HAP-1 (cell line): ENCODE data around the gene INPP5A.

Experiments
- DNase-seq, 2 experiments: peaks; one replicate each; pipeline ENCODE4 v3.0.0-alpha.2; 2016 to 2020; ENCODE audit warnings: low spot score in 2 of 2
- H3K27me3 ChIP-seq: fragments of 250-450 bp; sonication (Bioruptor Pico); 2 replicates; pipeline ENCODE4 v1.5.1; 2020; ENCODE audit warnings: low read depth, mild to moderate bottlenecking, moderate library complexity
- H3K36me3 ChIP-seq: fragments of 250-450 bp; sonication (Bioruptor Pico); replicated peaks from 2 replicates; pipeline ENCODE4 v1.5.1; 2020; ENCODE audit warnings: mild to moderate bottlenecking
- H3K4me1 ChIP-seq: fragments of 250-450 bp; sonication (Bioruptor Pico); 2 replicates; pipeline ENCODE4 v1.5.1; 2020; ENCODE audit warnings: mild to moderate bottlenecking
- H3K4me3 ChIP-seq: fragments of 250-450 bp; sonication (Bioruptor Pico); 2 replicates; pipeline ENCODE4 v1.5.1; 2020; ENCODE audit warnings: mild to moderate bottlenecking, moderate library complexity
- H3K9me3 ChIP-seq: fragments of 250-450 bp; sonication (Bioruptor Pico); 2 replicates; pipeline ENCODE4 v1.5.1; 2020; ENCODE audit warnings: mild to moderate bottlenecking, moderate library complexity
- in situ Hi-C: fragments of 300-500 bp; cut with MboI; formaldehyde crosslinking; loops from 3 replicates; pipeline ENCODE4 v1.14.3; 2020; ENCODE audit warnings: low sequenced_read_pairs, inconsistent platforms, mixed read lengths

Gene INPP5A

DNA sequence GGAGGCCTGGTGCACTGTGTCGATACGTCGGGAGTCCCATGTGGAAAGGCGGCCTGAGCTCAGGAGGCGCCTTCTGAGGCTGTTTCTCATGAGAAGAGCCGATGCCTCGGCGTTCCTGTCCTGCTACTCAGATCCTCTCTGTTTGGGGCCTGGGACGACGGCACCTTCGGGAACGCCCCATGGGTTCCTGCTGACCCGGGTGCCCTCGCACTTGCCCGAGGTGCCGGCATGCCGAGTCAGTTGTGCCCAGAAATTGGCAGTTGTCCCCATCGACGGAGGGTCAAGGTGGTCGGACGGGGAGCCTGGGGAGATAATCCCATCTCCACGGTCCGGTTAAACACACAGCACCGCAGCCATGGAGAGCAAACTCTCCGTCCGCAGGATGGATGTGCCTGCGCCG is 215.4 kb downstream of the INPP5A start:
- no peak overlapping the region for H3K4me3 ChIP-seq
- no peaks in the 10 kb centered on the region for H3K27me3 ChIP-seq
- H3K36me3 ChIP-seq = no peaks in the 10 kb centered on the region
- no peaks in the 10 kb centered on the region for H3K4me1 ChIP-seq
- in situ Hi-C loops = no loop called here
- H3K9me3 ChIP-seq = no peaks in the 10 kb centered on the region
- no peak for DNase-seq

DNA sequence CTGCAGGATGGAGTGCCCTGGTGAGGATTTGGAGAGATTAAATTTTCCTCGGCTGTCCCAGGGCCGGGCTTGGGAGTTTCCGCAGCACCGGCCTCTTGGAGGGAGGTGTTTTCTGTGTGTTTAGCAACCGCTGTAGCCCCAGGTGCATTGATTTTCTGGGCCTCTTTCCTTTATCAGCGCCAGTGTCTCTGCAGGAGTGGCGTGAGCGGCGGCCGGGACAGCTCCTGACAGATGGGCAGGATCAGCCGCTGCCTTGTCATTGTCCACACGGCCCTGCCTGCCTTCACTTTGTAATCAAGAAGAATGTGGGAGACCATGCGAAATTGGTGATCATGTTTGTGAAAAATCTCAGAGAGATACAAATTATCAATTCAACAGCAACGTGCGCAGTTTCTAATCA is 216.0 kb downstream of the INPP5A start:
- H3K4me3 ChIP-seq = no peak overlapping the region
- H3K9me3 ChIP-seq = no peaks in the 10 kb centered on the region
- H3K4me1 ChIP-seq = no peaks in the 10 kb centered on the region
- DNase-seq = no peak
- no peaks in the 10 kb centered on the region for H3K27me3 ChIP-seq
- H3K36me3 ChIP-seq = no peaks in the 10 kb centered on the region
- in situ Hi-C loops = no loop called here

DNA sequence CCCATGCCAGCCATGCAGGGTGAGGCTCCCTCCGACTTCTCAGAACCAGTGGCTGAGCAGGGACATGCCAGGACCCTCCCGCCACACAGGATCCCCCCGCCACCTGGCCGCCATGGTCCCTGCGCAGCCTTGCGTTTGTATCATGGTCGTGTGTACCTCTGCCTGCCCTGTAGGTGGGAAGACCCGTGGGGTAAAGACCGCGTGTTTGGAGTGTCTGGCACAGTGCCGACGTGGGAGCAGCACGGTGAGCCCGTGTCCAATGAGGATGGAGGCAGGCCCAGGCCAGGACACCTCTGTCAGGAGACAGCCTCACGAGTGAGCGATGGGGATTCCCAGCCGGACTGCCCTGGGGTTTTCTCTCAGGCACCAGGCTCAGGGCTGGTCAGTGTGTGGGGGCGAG is 216.5 kb downstream of the INPP5A start:
- Histone ChIP-seq H3K27me3 (no peaks in the 10 kb centered on the region), H3K4me1 (no peaks in the 10 kb centered on the region), H3K36me3 (no peaks in the 10 kb centered on the region), H3K9me3 (no peaks in the 10 kb centered on the region), H3K4me3 (no peak overlapping the region)
- no peak for DNase-seq
- in situ Hi-C loops = no loop called here

DNA sequence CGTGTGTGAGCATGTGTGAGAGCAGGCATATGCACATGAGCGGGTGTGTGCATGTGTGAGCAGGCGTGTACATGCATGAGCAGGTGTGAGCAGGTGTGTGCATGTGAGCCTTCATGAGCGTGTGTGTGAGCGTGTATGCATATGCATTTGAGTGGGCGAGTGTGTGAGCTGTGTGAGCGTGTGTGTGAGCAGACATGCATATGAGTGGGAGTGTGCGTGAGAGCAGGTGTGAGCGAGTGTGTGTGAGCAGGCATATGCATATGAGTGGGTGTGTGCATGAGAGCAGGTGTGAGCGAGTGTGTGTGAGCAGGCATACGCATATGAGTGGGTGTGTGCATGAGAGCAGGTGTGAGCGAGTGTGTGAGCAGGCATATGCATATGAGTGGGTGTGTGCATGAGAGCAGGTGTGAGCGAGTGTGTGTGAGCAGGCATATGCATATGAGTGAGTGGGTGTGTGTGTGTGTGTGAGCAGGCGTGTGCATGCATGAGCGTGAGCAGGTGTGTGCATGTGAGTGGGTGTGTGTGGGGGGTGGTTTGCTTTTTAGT is 217.7 kb downstream of the INPP5A start:
- no peak for DNase-seq
- H3K27me3 ChIP-seq = no peaks in the 10 kb centered on the region
- in situ Hi-C loops = no loop called here
- H3K36me3 ChIP-seq = no peaks in the 10 kb centered on the region
- H3K4me3 ChIP-seq = no peak overlapping the region
- no peaks in the 10 kb centered on the region for H3K9me3 ChIP-seq
- H3K4me1 ChIP-seq = no peaks in the 10 kb centered on the region

GRCh38 chr10:132756591-132756990 is 219.0 kb downstream of the INPP5A start:
- Histone ChIP-seq H3K4me3 (no peak overlapping the region), H3K36me3 (no peaks in the 10 kb centered on the region), H3K9me3 (no peaks in the 10 kb centered on the region), H3K4me1 (no peaks in the 10 kb centered on the region), H3K27me3 (no peaks in the 10 kb centered on the region)
- DNase-seq = no peak
- in situ Hi-C loops = no loop called here

- Histone ChIP-seq H3K4me3 (no peak overlapping the region), H3K4me1 (no peaks in the 10 kb centered on the region), H3K36me3 (no peaks in the 10 kb centered on the region), H3K9me3 (no peaks in the 10 kb centered on the region), H3K27me3 (no peaks in the 10 kb centered on the region)
- in situ Hi-C loops = no loop called here
- no peak for DNase-seq
Measured at GRCh38 chr10:132757171-132757570, 219.6 kb downstream of the INPP5A start.

GRCh38 chr10:132758865-132759264 is 221.3 kb downstream of the INPP5A start:
- Histone ChIP-seq H3K36me3 (no peaks in the 10 kb centered on the region), H3K9me3 (no peaks in the 10 kb centered on the region), H3K4me3 (no peak overlapping the region), H3K27me3 (no peaks in the 10 kb centered on the region), H3K4me1 (no peaks in the 10 kb centered on the region)
- in situ Hi-C loops = no loop called here
- no peak for DNase-seq

- H3K4me1 ChIP-seq = no peaks in the 10 kb centered on the region
- H3K36me3 ChIP-seq = no peaks in the 10 kb centered on the region
- H3K9me3 ChIP-seq = no peaks in the 10 kb centered on the region
- DNase-seq = no peak
- in situ Hi-C loops = no loop called here
- no peak overlapping the region for H3K4me3 ChIP-seq
- no peaks in the 10 kb centered on the region for H3K27me3 ChIP-seq
Measured at GRCh38 chr10:132761395-132762060, 223.9 kb downstream of the INPP5A start.

DNA sequence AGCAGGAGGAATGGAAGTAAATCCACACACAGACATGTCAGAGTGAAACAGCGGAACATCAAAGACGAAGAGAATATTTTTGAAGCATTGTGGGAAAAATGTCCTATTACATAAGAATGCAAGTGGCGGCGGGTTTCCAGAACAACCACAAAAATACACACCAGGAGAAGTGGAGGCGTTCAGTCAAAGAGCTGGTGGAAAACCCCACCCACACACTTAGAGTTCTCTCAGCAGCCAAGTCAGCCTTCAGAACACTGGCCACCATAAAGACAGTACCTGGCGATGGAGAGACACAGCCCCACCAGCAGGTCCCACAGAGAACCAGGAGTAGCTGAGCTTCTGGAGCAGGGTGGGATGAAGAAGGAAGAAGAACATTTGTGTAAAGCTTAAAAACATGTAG is 224.7 kb downstream of the INPP5A start:
- Histone ChIP-seq H3K9me3 (no peaks in the 10 kb centered on the region), H3K27me3 (no peaks in the 10 kb centered on the region), H3K36me3 (no peaks in the 10 kb centered on the region), H3K4me3 (no peak overlapping the region), H3K4me1 (no peaks in the 10 kb centered on the region)
- in situ Hi-C loops = no loop called here
- no peak for DNase-seq

DNA sequence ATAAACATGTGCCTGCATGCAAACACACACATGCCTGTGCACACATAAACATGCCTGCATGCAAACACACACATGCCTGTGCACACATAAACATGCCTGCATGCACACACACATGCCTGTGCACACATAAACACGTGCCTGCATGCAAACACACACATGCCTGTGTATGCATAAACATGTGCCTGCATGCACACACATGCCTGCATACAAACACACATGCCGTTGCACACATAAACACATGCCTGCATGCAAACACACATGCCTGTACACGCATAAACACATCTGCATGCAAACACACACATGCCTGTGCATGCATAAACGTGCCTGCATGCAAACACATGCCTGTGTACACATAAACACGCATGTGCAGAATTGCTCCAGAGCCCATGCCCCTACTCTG is 226.0 kb downstream of the INPP5A start:
- Histone ChIP-seq H3K36me3 (no peaks in the 10 kb centered on the region), H3K9me3 (no peaks in the 10 kb centered on the region), H3K4me1 (no peaks in the 10 kb centered on the region), H3K27me3 (no peaks in the 10 kb centered on the region), H3K4me3 (no peak overlapping the region)
- in situ Hi-C loops = no loop called here
- DNase-seq = no peak

- Histone ChIP-seq H3K4me3 (no peak overlapping the region), H3K27me3 (no peaks in the 10 kb centered on the region), H3K9me3 (no peaks in the 10 kb centered on the region), H3K4me1 (no peaks in the 10 kb centered on the region), H3K36me3 (no peaks in the 10 kb centered on the region)
- in situ Hi-C loops = no loop called here
- DNase-seq = no peak
Measured at GRCh38 chr10:132764108-132764507, 226.5 kb downstream of the INPP5A start.

DNA sequence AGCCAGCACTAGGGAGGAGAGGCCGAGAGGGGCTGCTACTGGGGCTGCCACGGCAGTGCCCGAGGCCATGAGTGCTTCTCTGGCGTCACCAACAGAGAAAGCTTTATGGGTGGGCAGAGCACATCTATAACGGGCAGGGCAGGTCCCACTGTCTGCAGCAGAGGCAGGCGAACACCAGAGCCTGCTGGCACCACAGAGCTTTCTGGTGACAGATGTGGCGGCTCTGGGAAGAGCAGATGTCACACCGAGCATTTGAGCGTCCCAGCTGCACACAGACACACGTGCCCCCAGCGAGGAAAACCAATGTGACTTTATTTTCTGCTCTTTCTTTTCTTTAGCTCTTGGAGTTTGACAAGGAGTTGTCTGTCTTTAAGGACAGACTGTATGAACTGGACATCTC is 227.8 kb downstream of the INPP5A start:
- H3K27me3 ChIP-seq = no peaks in the 10 kb centered on the region
- no peak for DNase-seq
- H3K4me3 ChIP-seq = no peak overlapping the region
- no peaks in the 10 kb centered on the region for H3K9me3 ChIP-seq
- in situ Hi-C loops = no loop called here
- no peaks in the 10 kb centered on the region for H3K36me3 ChIP-seq
- H3K4me1 ChIP-seq = no peaks in the 10 kb centered on the region

GRCh38 chr10:132766291-132766690 is 228.7 kb downstream of the INPP5A start:
- DNase-seq = no peak
- no peaks in the 10 kb centered on the region for H3K4me1 ChIP-seq
- H3K27me3 ChIP-seq = no peaks in the 10 kb centered on the region
- in situ Hi-C loops = no loop called here
- no peaks in the 10 kb centered on the region for H3K36me3 ChIP-seq
- H3K4me3 ChIP-seq = no peak overlapping the region
- H3K9me3 ChIP-seq = no peaks in the 10 kb centered on the region

DNA sequence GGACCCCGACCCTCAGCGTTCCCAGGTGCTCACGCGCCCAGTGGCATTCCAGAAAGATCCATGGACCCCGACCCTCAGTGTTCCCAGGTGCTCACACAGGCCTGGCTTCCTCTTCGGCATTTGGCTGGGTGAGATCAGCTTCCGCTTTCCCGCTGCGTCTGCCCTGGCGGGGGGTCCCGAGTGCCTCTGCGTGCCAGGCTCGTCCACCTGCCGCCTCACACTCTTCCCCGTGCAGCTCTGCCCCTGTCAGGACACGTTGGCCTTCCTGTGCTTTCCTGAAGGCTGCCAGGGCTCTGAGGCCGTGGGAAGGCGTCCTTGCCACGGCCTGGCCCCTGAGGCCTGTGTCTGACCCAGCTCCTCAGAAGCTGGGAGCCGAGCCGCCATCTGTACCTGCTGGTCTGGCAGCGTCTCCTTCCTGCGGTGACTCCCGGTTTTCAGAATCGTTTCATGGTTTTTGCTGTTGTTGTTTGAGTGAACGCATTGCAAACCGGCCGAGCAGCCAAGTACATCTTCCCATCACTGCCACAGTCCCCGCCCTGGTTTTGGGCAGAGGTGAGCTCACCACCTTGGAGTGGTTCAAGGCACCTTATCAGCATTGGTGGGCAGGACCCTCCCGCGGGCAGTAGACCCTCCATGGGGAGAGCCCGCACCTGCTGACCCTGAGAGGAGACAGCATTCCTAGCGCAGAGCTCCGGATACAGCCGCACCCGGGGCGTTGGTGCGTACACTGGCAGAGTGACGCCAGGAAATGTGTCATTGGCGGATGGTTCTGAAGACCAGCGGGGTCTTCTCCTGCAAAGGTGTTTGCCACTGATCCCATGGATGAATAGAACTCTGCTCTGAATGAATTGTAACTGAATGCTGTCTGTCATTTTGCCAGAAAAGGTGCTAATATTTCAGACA is 231.0 kb downstream of the INPP5A start:
- Histone ChIP-seq H3K36me3 (no peaks in the 10 kb centered on the region), H3K27me3 (no peaks in the 10 kb centered on the region), H3K9me3 (no peaks in the 10 kb centered on the region), H3K4me3 (no peak overlapping the region), H3K4me1 (no peaks in the 10 kb centered on the region)
- in situ Hi-C loops = no loop called here
- DNase-seq = no peak
